HG03175 (cell line): ENCODE data around the gene NUSAP1.
"Not testable (repeated sequence)": the region's sequence is repeated elsewhere in the genome, so short reads cannot be mapped to it uniquely, and the experiment has no call there.

ENCODE experiments used
- ATAC-seq: cut with Tn5 transposase; IDR thresholded peaks from one replicate; pipeline ENCODE4 v1.9.1; 2021; ENCODE audit warnings: mild to moderate bottlenecking, moderate library complexity; ENCODE audit not compliant: unreplicated experiment

NUSAP1 gene

GRCh38 chr15:41332194-41333025 lies at the start of gene NUSAP1, which contains the start of gene OIP5:
Gene NUSAP1, plus strand, starts transcription at chr15:41332881. Its CDS starts 77 bp downstream, at chr15:41332958.
Gene OIP5, minus strand, starts transcription at chr15:41332591. Its CDS starts 30 bp downstream, at chr15:41332561.
- peak; percentile 91 for ATAC-seq

- ATAC-seq: not testable (repeated sequence)
These were observed 49.6 kb upstream of the NUSAP1 start for GRCh38 chr15:41282980-41283652.

- peak; percentile 97 for ATAC-seq
These were observed 48.8 kb upstream of the NUSAP1 start for GRCh38 chr15:41283653-41284426.

- ATAC-seq: no peak
These were observed 48.1 kb upstream of the NUSAP1 start for GRCh38 chr15:41284427-41285177.

- ATAC-seq: no peak
These were observed 47.4 kb upstream of the NUSAP1 start for GRCh38 chr15:41285285-41285684.

- no peak for ATAC-seq
These were observed 45.9 kb upstream of the NUSAP1 start for GRCh38 chr15:41286665-41287333.

GRCh38 chr15:41288464-41288863 lies 44.2 kb upstream of the NUSAP1 start:
- ATAC-seq: no peak

- no peak for ATAC-seq
These were observed 42.7 kb upstream of the NUSAP1 start for GRCh38 chr15:41289953-41290352.

- ATAC-seq: peak; percentile 71
These were observed 41.5 kb upstream of the NUSAP1 start for GRCh38 chr15:41291065-41291631.

GRCh38 chr15:41292521-41292920 lies 40.2 kb upstream of the NUSAP1 start:
- no peak for ATAC-seq

- not testable (repeated sequence) for ATAC-seq
These were observed 31.5 kb upstream of the NUSAP1 start for GRCh38 chr15:41301139-41301538.

GRCh38 chr15:41301587-41301986 lies 31.1 kb upstream of the NUSAP1 start:
- no peak for ATAC-seq

GRCh38 chr15:41304149-41304770 lies 28.4 kb upstream of the NUSAP1 start:
- ATAC-seq: no peak

GRCh38 chr15:41307679-41308078 lies 25.0 kb upstream of the NUSAP1 start:
- ATAC-seq: no peak

- no peak for ATAC-seq
These were observed 23.3 kb upstream of the NUSAP1 start for GRCh38 chr15:41309226-41309905.

- not testable (repeated sequence) for ATAC-seq
These were observed 11.8 kb upstream of the NUSAP1 start for GRCh38 chr15:41320805-41321330.

- ATAC-seq: no peak
These were observed 9.1 kb upstream of the NUSAP1 start for GRCh38 chr15:41323611-41324010.

- ATAC-seq: no peak
These were observed 1.4 kb upstream of the NUSAP1 start for GRCh38 chr15:41331281-41331680.
